Pancreas (tissue), 10 donors: Measurements from ENCODE around the gene P2RY2. TPM values are rescaled to one million over a fixed set of nuclear protein-coding genes. Genes with fewer than 3 reads are reported as not detected.

Source experiments
- ATAC-seq, 4 donors: fragments of 200-7000 bp; cut with Tn5 transposase; one replicate each; pipeline versions ENCODE4 v1.8.0 to v1.9.1; 2020; ENCODE audit warnings: mild to moderate bottlenecking in 4 of 4, moderate library complexity in 4 of 4
- DNase-seq, 6 donors: peaks; one replicate each; pipeline ENCODE4 v3.0.0-alpha.2; 2020
- FAIRE-seq: peaks from 2 replicates; lab custom pipeline; 2012; peaks lifted over from hg19 to GRCh38; lab: Jason Lieb, UNC
- H3K27ac ChIP-seq, 4 donors: fragments of 200-600 bp; sonication (generic); 1 replicate in 3 of 4; 2 replicates in 1 of 4; pipeline versions ENCODE4 v1.5.0 to v1.8.0; 2020
- H3K27me3 ChIP-seq, 4 donors: fragments of 200-600 bp; one replicate each; pipeline ENCODE4 v1.8.0; 2021
- H3K36me3 ChIP-seq, 3 donors: fragments of 200-600 bp; sonication (generic) in 1 of 3; one replicate each; pipeline versions ENCODE4 v1.5.0 to v1.8.0; 2020 to 2021
- H3K4me1 ChIP-seq, 3 donors: fragments of 200-600 bp; one replicate each; pipeline ENCODE4 v1.8.0; 2021
- H3K4me3 ChIP-seq, 4 donors: fragments of 200-600 bp; sonication (generic) in 2 of 4; one replicate each; pipeline versions ENCODE4 v1.5.0 to v1.8.0; 2020 to 2021
- H3K9me3 ChIP-seq, 4 donors: fragments of 200-600 bp; one replicate each; pipeline ENCODE4 v1.8.0; 2021
- CTCF ChIP-seq, 4 donors: fragments of 200-600 bp; sonication (generic) in 3 of 4; IDR thresholded peaks; one replicate each; pipeline versions ENCODE4 v1.5.0 to v1.8.0; 2021; ENCODE audit warnings: antibody characterized with exemption in 4 of 4
- WGBS, 2 donors: extraction: QIAGEN DNeasy Blood & Tissue Kit; methylation state at CpG; one replicate each; pipeline ENCODE4 v1.1.7; 2013; 5-methylcytosine and 5-hydroxymethylcytosine counted together
- intact Hi-C, 3 donors: fragments of 100-400 bp; cut with DNase I; formaldehyde crosslinking; loops; one replicate each; pipeline versions ENCODE4 v1.11.1 to v1.14.2; 2022
- polyA plus RNA-seq, 2 donors: library from polyadenylated mRNA; stranded (reverse); fragments of 200-250 nt; gene quantifications; one replicate each; pipeline ENCODE4 v1.2.3, GENCODE V29; 2013
- total RNA-seq, 6 donors: library from RNA; stranded (reverse); fragmentation: NEBNext Ultra II Directional in 4 of 6; extraction: Animal tissue kit (Norgen Biotek cat#: 25700) in 4 of 6; gene quantifications; one replicate each; pipeline versions ENCODE4 v1.2.1 to v1.2.4, GENCODE V29; 2021 to 2023
- donor health status: healthy with polysubstance abuse.
- donor health status: DM: no; HTN: no; CAD: no; lungs with moderate emphysema.
- donor health status: DM: no; HTN: no; CAD: no.
- donor health status: control.
- donor health status: control.
- donor health status: Bipolar disorder and iron deficiency.
- donor health status: DM: yes; HTN: yes; CAD: no.
- donor health status: DM: no; HTN: no; CAD: no.
- donor health status: DM: no; HTN: no; CAD: no.
- donor health status: DM: yes; HTN: yes; CAD: no.

Gene P2RY2
- total and polyA plus RNA-seq, 8 donors = 0.24 to 2.0 (median 0.47) TPM

GRCh38 chr11:73274722-73275380 lies 56.8 kb downstream of the P2RY2 start:
- no peaks in the 10 kb centered on the region for H3K27me3 ChIP-seq
- no peak overlapping the region for H3K27ac ChIP-seq
- no peaks in the 10 kb centered on the region for H3K36me3 ChIP-seq
- ATAC-seq (peak in 1 of 4 donors; percentile 41), FAIRE-seq (no peak), DNase-seq (no peak)
- no peak for TF ChIP-seq CTCF (IDR thresholded peaks at IDR 0.05)
- intact Hi-C loops = no loop called here
- H3K4me3 ChIP-seq = no peak overlapping the region
- H3K9me3 ChIP-seq = no peaks in the 10 kb centered on the region
- 79 to 83% methylated on average over 11 of the region's 11 CpGs for WGBS, 2 donors
- no peaks in the 10 kb centered on the region for H3K4me1 ChIP-seq

GRCh38 chr11:73275381-73275750 lies 57.3 kb downstream of the P2RY2 start:
- 96 to 99% methylated on average over 4 of the region's 4 CpGs for WGBS, 2 donors
- Histone ChIP-seq H3K4me1 (no peaks in the 10 kb centered on the region), H3K36me3 (no peaks in the 10 kb centered on the region), H3K27me3 (no peaks in the 10 kb centered on the region), H3K9me3 (no peaks in the 10 kb centered on the region), H3K27ac (no peak overlapping the region), H3K4me3 (no peak overlapping the region)
- intact Hi-C loops = no loop called here
- no peak for DNase-seq
- no peak for TF ChIP-seq CTCF (IDR thresholded peaks at IDR 0.05)
- FAIRE-seq = no peak
- ATAC-seq = no peak

- no peaks in the 10 kb centered on the region for H3K27me3 ChIP-seq
- H3K36me3 ChIP-seq = no peaks in the 10 kb centered on the region
- ATAC-seq (no peak), DNase-seq (peak in 1 of 6 donors; percentile 3), FAIRE-seq (no peak)
- WGBS, 2 donors = 73 to 76% methylated on average over 3 of the region's 3 CpGs
- no peak overlapping the region for H3K4me3 ChIP-seq
- no peaks in the 10 kb centered on the region for H3K4me1 ChIP-seq
- no peak for TF ChIP-seq CTCF (IDR thresholded peaks at IDR 0.05)
- H3K27ac ChIP-seq = no peak overlapping the region
- intact Hi-C loops = no loop called here
- H3K9me3 ChIP-seq = no peaks in the 10 kb centered on the region
These were observed 59.4 kb downstream of the P2RY2 start for GRCh38 chr11:73277467-73277866.

GRCh38 chr11:73280626-73281025 lies 62.5 kb downstream of the P2RY2 start:
- peak in 1 of 6 donors; percentile 30 for DNase-seq
- ATAC-seq = peak in 2 of 4 donors; percentile 64 to 78
- no peaks in the 10 kb centered on the region for H3K36me3 ChIP-seq
- FAIRE-seq = no peak
- H3K4me3 ChIP-seq = no peak overlapping the region
- no peak overlapping the region for H3K27ac ChIP-seq
- H3K9me3 ChIP-seq = no peaks in the 10 kb centered on the region
- 70 to 82% methylated on average over 5 of the region's 5 CpGs for WGBS, 2 donors
- TF ChIP-seq CTCF (IDR thresholded peaks at IDR 0.05) = no peak
- no peaks in the 10 kb centered on the region for H3K4me1 ChIP-seq
- intact Hi-C loops = no loop called here
- H3K27me3 ChIP-seq = no peaks in the 10 kb centered on the region

- ATAC-seq = peak in 2 of 4 donors; percentile 64 to 68
- no peaks in the 10 kb centered on the region for H3K36me3 ChIP-seq
- H3K4me3 ChIP-seq = no peak overlapping the region
- DNase-seq = peak in 1 of 6 donors; percentile 32
- TF ChIP-seq CTCF (IDR thresholded peaks at IDR 0.05) = no peak
- intact Hi-C loops = no loop called here
- FAIRE-seq = no peak
- no peak overlapping the region for H3K27ac ChIP-seq
- H3K4me1 ChIP-seq = no peaks in the 10 kb centered on the region
- WGBS, 2 donors = 85 to 91% methylated on average over 3 of the region's 3 CpGs
- H3K27me3 ChIP-seq = no peaks in the 10 kb centered on the region
- H3K9me3 ChIP-seq = no peaks in the 10 kb centered on the region
These were observed 63.2 kb downstream of the P2RY2 start for GRCh38 chr11:73281201-73281741.
